Putamen (tissue), 1 donor: Measurements from ENCODE around the gene GPR107.

ENCODE experiments used
- DNase-seq: peaks from one replicate; pipeline ENCODE4 v3.0.0-alpha.2; 2016; ENCODE audit warnings: low spot score

GPR107 gene

DNA sequence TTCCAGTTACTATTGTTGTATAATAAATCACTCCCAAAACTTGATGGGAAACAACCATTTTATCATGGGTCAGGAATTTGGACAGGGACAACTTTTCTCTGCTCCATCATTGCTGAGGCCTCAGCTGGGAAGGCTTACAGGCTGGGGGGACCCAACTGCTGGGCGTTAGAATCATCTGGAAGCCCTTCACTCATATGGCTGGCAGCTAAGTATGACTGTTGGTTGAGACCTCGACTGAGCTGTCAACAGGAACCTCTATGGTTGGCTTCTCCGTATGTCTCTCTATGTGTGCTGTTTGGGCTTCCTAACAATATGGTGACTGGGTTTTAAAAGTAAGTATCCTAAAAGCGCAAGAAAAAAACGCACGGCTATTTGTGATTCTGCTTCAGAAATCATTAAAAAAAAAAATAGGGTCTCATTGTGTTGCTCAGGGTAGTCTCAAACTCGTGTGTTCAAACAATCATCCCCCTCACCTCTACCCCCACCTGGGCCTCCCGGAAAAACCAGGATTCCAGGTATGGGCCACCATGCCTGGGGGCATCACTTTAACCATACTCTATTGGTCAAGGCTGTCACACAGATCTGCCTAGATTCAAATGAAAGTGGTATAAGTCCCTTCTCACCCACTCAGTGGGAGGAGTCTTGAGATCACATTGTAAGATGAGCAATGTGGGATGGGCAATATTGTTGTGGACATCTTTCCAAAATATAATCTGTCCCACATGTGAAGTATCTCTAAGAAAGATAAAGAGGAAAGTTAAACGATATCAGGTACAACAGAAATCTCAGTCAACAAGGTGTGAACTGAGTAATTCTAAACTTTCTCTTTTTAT is 26.0 kb upstream of the GPR107 start:
- DNase-seq, result no peak

DNA sequence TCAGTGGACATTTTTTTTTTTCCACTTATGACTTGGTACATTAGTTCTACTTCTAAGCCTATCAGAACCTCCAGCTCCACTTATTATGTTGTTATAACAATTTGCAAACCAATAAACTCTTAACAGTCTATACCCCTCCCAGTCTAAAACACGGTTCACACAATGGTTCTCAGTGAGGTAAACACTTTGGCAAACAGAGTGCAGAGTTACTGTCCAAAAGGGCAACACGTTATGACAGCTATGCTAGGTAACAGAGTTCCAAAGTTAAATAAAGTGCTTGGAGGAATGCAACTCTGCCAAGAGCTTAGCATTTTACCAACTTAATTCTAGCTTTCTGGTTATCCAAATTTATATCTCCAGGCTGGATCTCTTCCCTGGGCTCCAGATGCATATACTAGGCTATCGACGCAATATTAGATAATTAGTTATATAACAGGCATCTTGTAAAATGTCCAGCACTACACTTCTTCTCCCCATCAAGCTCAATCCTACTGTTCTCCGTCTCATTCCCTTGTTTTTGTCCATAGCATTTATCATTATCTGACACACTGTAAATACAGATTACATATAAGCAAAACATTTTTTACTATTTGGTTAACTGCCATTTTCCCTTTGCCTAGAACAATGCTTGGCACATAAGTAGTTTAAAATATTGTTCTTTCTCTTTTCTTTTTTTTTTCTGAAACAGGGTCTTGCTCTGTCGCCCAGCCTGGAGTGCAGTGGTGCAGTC is 25.0 kb upstream of the GPR107 start:
- no peak for DNase-seq

DNA sequence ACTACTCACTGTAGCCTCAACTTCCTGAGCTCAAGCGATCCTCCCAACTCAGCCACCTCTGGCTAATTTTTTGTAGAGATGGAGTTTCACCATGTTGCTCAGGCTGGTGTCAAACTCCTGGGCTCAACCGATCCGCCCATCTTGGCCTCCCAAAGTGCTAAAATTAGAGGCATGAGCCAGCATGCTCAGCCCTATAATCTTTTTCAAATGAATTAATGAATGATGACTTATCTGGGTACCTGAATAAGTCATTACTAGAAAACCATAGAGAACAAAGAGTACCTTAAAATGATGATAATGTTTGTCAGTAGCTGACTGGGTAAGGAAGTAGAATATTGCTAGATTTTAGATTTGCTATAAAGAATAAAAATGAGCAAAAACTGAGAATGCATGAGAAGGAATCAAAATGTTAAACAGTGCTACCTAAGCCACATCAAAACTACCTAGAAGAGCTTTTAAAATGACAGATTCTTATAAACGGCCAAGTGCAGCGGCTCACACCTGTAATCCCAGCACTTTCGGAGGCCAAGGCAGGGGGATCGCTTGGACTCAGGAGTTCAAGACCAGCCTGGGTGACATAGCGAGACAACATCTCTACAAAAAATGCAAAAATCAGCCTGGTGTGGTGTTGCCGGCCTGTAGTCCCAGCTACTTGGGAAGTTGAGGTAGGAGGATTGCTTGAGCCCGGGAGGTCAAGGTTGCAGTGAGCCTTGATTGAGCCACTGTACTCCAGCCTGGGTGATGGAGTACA is 24.3 kb upstream of the GPR107 start:
- no peak for DNase-seq

DNA sequence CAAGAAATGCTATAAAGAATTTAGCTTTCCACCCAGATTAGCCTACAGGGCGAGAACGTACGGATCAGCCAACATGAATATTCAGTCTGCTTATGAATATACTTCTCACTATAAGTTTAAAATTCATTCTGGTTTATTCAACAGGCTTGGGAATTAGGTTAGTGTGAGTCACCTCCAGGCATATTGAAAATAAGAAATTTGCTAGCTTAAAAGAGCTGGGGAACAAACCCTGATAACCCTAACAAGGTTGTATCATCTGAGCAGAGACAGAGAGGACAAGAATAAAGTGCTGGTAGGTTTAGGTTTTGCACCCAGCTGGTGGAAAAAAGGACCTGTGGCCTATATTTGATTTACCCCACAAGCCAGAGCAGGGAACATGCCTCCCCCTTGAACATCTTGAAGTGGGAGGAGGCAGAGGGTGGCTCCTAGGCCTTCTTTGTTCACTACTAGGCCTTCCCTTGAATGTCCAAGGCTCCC is 23.0 kb upstream of the GPR107 start:
- DNase-seq, result no peak

DNA sequence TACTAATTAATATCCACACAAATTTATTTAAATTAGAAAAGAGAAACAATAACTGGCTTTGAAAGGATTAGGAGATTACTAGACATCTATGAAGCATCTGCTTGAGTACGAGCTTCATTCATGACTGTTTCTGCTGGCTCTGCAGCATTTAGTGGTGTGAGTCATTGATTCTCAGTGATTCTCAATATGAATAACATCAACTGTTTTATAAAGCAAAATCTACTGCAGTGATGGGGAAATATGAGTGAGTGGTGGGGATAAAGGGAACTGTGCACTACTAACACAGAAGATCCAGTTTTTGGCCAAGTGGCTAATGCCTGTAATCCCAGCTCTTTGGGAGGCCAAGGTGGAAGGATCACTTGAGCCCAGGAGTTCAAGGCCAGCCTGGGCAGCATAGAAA is 19.1 kb upstream of the GPR107 start:
- DNase-seq, result no peak

DNA sequence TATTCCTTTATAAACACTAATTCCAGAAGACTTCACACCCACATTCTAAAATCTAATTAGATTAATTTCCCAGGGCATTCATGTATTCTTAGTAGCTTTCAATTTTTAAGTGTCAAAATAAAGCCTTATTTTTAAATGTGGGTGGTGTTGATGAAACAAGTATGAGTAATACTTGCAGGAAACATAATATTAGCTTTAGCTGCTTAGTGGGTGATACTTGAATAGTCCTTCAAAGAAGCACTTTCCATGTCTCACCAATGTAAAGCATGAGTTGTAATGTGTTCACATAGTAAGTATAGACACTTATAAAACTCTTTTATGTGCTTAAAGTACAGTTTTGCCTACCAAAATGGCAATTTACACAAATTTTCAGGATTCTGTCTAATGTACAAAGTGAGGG is 17.6 kb upstream of the GPR107 start:
- DNase-seq, result no peak

DNA sequence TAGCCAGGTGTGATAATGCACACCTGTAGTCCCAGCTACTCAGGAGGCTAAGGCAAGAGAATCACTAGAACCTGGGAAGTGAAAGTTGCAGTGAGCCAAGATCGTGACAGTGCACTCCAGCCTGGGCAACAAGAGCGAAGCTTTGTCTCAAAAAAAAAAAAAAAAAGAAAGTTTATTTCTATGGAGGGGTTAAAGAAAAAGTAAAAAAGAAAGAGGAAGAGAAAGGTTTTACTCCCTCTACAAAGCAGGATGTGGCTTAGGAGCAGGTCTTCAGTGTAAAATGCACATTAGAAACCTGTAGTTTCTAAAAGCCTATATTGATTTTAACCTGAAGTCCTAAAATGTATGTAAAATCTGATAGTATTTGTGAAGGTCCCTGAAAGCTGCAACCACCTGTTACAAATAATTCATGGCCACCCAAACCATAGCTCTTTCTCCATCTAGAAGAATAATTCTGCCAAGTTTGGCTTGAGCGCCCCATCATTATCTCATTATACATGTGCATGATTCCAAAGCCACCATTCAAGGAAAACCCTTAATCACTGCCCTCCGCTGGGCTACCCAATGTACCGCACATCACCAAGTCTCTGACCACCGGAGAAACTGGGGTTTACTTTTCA is 14.1 kb upstream of the GPR107 start:
- DNase-seq, result no peak

DNA sequence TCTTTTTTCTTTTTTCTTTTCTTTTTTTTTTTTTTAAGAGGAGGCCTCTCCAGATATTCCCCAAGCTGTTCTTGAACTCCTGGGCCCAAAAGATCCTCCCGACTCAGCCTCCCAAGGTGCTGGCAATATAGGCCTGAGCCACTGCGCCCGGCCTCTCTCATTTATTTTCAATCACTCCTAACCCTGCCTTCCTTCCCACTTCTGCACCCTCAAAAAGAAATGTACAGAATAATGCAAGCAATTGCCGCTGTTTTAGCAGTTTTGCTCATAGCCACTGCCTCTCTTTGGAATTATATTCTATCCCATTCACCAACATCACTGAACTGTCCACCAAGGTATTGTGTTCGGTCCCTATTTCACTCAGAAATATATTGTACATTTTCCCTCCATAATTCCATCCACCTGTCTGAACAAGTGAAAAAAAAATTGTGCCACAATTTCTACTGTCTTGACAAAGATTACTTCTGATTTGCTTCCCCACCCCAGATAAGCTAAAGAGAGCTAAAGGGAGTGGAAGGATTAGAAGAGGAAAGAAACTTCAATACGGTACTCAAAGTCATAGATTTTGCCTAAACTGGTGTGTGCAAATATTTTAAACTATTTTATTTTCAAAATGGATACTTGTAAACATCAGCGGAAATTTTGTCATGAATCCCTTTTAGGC is 12.6 kb upstream of the GPR107 start:
- no peak for DNase-seq

DNA sequence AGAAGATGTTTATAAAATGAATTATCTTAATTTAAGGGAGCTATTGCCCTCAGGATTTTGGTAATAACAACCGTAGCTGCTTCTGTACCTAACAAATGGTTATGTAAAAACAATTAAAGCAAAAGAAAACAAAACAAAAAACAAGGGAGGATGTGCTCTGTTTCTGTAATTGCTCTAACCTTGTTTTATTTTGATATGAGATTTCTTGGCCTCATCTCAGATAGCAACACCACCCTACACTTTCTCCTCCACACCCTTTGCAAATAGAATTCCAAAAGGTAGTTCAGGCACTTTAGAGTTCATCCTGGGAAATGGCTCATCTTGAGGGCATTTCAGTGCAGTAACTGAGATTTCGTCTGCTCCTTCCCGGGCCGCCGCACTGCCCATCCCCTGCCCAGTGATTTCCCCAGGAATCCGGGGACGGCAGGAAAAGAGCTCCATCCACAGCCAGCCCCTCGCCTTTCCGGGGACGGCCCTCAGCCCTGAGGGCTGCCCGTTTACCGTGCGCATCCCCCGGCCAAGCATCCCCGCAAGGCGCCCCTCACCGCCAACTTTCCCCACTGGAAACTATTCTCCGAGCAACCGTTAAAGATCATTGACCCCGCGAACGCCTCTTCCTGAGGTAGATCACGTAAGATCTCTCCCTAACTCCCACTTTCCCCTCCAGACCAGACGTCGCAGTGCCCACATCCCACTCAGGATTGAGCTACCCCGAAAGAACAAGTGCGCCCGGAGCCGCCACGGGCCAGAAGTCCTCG is 11.9 kb upstream of the GPR107 start:
- no peak for DNase-seq

DNA sequence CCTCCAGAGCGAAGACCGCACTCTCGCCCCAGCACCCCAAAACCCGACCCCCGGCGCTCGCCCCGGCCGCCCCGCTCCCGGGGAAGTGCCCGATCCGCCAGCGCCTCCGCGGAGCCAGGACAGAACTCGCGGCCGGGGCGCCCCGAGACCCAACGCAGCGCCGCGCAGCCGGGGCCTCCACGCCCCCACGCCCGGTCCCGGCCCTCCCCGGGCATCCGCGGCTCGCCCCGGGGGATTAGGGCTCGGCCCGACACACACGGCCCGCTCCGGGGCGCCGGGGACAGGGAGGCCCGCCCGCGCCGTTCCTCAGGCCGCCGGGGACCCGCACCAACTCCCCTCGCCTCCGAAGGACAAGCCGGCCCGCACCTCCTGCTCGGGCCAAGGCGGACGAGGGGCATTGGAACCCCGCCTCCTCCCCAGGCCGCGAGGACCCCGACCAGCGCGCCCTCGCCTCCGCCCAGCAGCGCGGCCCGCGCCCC is 11.3 kb upstream of the GPR107 start:
- no peak for DNase-seq

DNA sequence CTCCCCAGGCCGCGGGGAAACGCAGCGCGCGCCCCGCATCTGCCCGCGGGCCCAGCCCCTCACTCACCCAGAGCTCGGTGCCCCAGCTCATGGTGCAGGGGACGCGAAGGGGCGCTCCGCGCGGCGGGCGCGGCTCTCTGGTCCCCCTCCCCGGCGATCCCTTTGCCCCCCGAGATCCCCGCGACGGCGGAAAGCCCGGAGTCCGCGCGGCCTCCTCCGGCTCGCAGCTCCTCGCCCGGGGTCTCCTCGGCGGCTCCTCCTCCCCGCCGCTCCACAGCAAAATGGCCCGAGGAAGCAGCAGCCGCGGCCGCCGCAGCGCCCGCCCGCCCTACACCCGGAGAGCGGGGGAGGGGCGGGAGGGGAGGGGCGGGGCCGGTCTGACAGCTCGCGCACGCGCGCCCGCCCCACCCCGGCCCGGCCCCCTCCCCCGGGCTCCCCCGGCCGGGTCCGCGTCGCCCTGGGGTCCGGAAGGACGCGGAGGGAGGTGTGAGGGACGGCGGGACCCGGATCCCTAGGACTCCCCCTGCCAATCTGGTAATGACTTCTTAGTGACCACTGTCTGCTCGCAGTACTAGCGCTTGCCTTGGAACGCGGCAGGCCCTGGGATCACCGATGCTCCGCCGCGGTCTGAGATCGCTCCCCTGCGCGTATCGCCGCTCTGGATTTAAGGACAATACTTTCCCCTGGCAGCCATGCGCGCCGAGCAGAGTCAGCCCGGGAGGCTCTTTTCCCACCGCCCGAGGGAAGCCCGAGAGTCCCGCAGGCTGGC is 10.6 kb upstream of the GPR107 start, which contains the start of gene FNBP1:
Gene FNBP1, minus strand, starts transcription at position 305 of the 769 bp plus-strand sequence. Its CDS starts 214 bp downstream, at position 91.
- peak; percentile 87 for DNase-seq

DNA sequence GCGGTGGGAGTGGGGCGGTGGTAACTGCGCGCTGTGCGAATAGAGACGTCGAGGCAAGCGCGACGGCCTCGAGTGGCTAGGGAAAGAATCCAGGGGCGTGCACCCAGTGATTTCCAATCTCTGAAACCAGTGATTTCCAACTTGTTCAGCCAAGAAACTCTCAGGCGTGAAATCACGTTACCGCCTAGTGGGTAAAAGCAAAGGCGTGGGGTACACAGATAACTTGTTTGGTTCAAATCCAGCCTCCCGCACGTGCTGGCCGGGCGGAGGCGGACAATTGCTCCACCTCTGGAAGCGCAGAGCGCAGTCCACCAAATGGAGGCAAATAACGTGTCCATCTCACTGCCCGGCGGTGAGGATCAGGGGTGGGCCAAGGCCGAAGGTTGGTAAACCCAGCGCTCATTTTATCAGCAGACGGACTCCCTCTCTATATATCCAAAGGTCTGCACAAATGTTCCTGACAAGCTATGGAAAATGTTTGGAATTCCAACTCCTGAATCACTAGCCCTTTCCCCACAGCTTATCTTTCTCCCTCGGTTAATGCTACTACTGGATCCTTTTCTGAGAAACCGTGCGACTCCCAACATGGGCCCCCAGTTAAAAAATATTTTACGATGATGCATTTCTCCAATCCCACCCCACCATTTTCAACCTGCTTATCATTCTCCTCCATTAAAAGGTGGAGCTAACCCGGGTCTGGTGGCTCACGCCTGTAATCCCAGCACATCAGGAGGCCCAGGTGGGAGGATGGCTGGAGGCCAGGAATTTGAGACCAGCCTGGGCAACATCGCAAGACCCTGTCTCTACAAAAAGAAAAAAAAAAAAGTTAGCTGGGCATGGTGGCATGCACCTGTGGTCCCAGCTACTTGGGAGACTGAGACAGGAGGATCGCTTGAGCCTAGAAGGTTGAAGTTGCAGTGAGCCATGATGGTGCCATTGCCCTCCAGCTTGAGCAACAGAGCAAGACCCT is 9.8 kb upstream of the GPR107 start:
- DNase-seq, result no peak

DNA sequence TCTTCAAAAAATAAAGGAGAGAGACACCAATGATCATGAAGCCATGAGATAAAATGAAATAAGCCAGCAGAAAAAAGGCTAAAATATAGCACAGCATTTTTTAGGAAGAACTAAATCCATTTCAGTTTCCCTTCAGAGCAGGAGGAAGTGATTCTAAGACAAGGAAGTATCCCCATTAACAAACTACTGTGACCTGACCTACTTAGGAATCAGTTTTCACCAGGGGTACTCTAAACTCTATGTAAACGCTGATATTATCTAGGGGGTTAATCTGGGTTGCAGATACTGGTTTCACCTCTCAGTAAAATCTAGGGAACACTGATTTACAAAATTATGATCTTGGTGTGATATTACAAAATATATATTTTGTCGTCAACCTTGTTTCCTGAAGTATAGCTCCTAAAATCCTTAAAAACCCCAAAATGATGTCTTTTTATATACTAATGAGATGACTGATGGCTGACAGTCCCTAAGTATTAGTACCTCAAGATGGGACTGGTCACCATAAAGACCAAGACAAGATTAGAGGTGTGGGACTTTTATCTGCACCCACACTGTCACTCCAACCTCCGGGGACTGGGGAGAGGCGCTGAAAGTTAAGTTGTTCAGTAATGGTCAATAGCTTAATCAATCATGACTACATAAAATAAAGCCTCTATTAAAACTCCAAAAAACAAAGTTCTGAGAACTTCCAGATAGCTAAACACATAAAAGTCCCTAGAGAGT is 7.8 kb upstream of the GPR107 start:
- no peak for DNase-seq

DNA sequence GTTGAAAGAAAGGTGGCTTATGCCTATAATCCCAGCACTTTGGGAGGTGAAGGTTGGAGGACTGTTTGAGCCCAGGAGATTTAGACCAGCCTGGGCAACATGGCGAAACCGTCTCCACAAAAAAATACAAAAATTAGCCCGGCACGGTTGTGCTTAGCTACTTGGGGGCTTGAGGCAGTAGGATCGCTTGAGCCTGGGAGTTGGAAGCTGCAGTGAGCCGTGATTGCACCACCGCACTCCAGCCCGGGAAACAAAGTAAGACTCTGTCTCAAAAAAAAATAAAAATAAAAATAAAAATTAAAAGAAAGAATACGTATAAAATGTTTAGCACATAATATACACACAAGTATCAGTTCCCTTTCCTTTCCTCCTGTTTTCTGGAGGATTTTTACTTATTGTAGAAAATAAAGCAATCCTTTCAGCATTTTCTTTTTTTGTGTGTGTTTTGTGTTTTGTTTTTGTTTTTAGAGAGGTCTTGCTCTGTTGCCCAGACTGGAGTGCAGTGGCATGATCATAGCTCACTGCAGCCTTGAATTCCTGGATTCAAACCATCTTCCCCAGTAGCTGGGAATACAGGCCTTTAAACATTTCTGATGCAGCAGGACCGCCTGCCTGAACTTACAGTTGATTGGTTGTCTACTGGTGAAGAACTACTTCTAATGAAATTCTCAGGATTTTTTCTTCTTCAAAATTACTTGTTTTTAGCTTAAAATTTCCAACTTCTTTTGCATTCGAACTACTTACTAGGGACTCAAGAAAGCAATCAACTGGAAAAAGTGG is 4.1 kb upstream of the GPR107 start:
- DNase-seq, result no peak

DNA sequence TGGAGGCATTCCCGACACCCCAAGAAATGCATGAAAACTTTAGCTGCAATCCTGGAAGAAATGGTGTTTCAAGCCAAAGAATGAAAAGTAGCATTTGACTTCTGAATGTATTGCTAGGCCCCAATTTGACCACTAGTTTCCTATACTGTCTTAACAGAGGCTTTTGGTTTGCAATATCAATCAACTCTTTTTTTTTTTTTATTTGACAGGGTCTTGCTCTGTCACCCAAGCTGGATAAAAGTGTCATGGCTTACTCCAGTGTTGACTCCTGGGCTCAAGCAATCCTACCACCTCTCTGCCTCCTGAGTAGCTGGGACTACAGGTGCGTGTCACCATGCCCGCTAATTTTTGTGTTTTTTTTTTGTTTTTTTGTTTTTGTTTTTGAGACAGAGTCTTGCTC is 3.2 kb upstream of the GPR107 start:
- DNase-seq, result no peak

DNA sequence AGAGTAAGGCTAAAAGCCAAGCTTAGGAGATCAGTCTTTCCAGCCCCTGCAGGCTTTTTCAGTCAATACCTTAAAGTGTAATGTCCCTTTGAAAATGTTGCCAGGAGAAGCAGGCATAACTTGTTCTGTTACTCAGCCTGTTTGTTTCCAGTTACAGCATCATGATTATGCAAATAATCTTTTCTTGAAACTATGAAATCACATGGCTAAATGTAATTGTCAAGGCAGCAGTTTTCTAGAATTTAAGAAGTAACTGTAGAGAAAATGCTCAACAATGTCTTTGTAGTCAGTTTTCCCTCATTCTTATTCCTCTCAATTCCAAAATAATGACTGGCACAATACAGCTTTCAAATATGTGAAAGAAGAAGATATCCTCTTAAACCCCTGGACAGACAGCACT is 1.9 kb upstream of the GPR107 start:
- no peak for DNase-seq

DNA sequence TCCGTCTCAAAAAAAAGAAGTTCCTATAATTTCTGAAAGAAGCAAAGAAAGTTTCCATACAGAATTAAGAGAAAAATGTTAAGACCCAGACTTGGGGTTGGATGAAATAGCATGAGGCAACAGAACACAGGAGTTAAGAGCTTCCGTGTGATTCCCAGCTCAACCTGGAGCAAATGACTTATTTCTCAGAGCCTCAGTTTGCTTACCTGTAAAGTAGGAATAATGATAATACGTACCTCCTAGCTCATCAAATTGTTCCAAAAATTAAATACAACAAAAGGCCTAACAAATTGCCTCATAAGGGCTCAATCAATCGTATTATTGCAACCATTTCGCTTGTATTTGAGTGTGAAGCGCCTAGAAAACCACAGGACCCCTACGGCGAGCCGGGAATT is 600 bp upstream of the GPR107 start:
- no peak for DNase-seq
